Measurements from ENCODE around the gene GPR137.

GPR137 gene

DNA sequence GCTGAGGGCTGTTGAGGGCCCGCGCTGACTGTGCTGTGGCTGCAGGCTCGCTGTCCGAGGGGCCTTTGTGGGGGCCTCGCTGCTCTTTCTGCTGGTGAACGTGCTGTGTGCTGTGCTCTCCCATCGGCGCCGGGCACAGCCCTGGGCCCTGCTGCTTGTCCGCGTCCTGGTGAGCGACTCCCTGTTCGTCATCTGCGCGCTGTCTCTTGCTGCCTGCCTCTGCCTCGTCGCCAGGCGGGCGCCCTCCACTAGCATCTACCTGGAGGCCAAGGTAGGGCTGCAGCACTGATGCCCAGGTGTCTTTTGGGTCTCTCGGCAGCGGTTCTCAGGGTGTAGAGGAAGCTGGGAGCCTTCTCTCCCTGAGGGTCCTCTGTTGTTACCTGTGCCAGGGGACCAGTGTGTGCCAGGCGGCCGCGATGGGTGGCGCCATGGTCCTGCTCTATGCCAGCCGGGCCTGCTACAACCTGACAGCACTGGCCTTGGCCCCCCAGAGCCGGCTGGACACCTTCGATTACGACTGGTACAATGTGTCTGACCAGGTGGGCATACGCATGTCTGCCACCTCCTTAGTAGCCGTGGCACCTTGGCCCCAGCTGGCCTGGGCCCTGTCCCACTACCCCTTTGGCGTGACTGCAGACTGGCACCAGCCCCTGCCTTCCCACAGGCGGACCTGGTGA is 2.2 kb downstream of the GPR137 start:
- no peak for DNase-seq (ENCODE audit: low read depth, low spot score)

DNA sequence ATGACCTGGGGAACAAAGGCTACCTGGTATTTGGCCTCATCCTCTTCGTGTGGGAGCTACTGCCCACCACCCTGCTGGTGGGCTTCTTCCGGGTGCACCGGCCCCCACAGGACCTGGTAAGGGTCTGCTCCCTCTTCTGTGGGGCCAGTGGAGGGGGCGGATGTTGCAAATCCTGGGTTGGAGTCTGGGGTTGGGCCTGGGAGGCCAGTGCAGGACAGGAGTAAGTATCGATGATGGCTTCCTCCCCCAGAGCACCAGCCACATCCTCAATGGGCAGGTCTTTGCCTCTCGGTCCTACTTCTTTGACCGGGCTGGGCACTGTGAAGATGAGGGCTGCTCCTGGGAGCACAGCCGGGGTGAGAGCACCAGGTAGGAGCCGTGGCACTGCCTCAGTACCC is 2.7 kb downstream of the GPR137 start:
- no peak for DNase-seq (ENCODE audit: low read depth, low spot score)

DNA sequence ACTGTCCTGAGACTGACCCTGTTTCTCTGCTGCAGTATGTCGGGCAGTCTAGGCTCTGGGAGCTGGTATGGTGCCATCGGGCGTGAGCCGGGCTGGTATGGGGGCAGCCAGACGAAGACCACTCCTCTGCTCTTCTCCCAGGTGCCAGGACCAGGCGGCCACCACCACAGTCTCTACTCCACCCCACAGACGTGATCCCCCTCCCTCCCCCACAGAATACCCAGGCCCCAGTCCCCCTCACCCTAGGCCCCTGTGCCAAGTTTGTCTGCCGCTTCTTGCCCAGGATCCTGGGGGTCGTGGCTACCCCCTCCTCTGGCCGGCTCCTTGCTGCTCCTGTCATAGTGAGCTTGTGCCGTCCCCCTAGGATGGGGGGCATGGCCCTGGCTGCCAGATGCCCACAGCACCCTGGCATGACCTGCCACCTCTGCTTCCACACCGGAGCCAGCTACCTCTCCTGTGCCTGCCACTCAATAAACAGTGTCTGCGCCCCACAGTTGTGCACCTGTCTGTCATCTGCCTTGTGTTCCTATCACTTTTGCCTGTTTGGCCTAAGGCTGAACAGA is 3.4 kb downstream of the GPR137 start:
- no peak for DNase-seq (ENCODE audit: low read depth, low spot score)

DNA sequence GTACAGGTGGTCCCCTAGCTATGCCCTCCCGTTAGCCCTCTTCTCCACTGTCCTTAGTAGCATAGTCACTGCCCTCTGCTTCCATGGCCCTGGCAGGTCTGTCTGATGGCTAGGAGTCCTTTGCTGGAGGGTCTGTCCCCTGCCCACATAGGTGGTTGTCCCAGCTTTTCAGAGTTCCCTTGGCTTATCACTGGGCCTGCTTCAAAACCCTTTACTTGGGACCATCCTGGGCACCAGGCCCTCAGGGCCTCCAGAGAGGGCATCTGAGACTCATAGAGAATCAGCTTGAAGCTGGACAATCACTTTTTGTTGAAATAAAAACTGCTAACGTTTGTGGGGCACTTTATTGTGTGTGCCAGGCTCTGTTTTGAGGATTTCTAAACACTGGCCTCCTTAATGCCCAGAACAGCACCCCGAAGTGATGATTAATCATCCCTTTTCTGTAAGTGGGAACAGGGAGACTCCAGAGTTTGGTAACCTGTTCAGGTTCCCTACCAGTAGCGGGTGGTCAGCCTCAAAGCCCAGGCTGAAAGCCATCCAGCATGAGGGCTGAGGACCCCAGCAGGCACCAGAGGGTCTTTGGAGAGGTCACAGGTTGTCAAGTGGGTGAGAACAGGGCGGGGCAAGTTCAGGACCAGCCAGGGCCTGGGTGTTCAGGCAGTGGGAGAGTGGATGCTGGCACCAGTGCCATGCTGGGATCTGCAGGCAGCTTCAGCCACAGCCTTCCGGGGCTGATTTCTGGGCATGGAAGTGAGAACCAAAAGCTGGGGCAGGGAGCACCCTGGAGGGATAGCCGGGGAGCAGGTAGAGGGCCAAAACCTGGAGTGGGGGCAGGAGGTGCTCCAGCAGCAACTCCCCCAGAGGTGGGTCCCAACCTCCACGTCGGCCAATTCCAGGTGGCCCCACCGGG is 5.0 kb downstream of the GPR137 start:
- no peak for DNase-seq (ENCODE audit: low read depth, low spot score)

DNA sequence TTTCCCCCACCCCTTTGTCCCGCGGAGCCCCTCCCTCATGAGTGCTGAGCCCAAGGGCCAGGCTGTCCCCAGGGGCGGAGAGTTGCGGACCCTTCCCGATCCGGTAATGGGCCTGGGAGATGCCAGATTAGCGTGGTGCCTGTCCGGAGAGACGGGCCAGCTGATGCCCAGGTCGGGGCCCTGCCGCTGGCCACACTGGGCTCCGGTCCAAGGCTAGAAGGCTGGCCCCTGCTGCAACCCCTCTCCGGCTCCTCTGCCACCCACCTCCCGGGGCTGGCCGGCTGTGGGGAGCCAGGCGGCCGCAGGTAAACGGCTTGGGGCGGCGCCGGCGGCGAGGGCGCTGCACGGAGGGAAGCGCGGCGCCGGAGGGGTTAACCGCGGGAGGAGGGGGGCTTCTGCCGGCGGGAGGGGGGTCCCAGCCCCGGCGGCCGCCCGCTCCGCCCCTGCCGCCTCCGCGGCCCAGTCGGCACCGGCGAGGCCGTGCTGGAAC is 5.7 kb downstream of the GPR137 start, which contains the start of gene KCNK4:
KCNK4 (plus strand) TSS at position 41 of the 490 bp plus-strand sequence. CDS start 1,717 bp downstream, outside the sequence.
- no peak for DNase-seq (ENCODE audit: low read depth, low spot score)

DNA sequence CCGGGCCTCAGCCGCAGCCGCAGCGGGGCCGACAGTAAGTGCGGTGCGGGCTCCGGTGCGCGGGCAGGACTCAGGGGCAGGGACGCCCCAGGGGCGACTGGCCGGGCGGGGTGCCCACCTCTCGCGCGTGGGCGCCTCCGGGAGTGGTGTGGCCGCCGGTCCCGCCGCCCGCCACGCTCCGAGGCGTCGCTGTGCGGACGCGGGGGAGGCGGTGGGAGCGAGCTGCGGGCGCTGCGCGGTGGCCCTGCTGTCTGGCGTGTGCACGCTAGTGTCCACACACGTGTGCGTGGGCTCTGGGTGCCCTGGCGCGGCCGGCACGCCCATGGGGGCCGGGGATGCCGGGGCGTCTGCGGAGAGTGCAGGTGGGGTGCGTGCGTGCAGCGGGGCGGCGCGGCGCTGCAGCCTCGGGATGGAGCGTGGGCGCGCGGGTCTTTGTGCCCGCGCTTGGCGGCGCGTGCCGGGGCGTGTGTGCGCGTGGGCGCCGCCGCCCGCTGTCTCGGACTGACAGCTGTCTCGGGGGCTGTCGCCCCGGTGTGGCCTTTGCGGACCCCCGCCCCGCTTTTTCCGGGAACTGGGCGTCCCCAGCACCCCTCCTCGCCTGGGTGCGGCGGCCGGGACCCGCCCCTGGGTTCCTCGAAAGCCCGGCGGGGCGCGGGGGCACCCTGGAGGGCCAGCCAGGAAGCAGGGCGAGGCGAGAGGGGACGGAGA is 6.3 kb downstream of the GPR137 start:
- no peak for DNase-seq (ENCODE audit: low read depth, low spot score)

DNA sequence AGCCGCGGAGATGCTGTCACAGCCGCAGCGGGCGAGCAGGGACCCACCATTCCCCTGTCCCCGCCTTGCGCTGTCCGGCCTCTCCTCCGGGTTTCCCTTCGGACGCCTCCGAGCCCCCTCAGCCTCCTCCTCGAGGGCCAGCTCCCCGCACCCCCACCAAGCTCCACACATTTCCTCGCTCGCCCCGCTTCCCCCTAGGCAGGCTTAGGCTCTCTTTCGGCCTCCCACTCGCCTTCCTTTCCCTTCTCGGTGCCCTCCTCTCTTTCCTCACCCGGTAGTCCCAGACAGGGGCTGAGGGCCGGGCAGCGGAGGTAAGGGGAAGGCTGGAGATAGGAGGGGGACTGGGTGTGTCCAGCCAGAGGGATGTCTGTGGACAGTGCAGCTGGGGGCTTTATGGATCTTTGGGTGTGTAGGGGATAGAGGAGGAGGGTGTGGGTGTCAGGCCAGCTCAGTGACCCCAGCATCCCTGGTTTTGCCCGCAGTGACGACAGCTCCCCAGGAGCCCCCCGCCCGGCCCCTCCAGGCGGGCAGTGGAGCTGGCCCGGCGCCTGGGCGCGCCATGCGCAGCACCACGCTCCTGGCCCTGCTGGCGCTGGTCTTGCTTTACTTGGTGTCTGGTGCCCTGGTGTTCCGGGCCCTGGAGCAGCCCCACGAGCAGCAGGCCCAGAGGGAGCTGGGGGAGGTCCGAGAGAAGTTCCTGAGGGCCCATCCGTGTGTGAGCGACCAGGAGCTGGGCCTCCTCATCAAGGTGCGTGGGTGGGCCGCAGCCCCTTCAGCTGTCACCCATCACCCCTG is 7.0 kb downstream of the GPR137 start:
- DNase-seq (ENCODE audit: low read depth, low spot score), result no peak

DNA sequence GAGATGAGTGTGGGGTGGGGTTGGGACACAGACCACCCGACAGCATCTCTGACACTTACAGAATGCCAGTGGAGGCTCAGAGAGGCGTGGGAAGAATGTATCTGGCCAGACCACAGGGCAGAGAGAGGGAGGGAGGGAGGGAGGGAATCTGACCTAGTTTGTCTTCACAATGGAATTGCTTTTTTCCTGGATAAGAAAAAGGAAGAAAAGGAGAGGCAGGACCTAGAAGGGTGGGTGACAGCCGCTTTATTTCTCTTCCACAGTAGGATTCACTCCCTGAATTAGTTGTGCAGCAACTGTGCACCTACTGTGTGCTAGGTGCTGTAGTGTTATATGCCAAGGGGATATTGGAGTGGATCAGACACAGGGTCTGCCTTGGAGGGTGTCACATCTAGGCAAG is 9.1 kb downstream of the GPR137 start:
- no peak for DNase-seq (ENCODE audit: low read depth, low spot score)

DNA sequence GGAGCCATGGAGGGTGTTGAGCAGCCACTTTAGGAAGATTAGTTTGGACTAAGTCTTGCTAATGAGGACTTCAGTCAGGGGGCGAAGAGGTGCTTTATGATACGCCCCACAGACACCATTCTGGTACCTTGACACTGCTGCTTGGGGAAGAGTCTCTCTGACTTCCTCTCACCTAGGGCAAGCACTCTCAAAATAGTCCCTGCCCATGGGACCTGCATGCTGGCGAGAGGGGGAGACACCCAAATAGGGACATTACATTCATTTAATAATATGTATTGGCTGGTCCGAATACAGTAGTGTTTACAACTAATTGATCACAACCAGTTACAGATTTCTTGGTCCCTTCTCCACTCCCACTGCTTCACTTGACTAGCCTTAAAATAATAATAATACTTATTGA is 10.1 kb downstream of the GPR137 start:
- no peak for DNase-seq (ENCODE audit: low read depth, low spot score)

DNA sequence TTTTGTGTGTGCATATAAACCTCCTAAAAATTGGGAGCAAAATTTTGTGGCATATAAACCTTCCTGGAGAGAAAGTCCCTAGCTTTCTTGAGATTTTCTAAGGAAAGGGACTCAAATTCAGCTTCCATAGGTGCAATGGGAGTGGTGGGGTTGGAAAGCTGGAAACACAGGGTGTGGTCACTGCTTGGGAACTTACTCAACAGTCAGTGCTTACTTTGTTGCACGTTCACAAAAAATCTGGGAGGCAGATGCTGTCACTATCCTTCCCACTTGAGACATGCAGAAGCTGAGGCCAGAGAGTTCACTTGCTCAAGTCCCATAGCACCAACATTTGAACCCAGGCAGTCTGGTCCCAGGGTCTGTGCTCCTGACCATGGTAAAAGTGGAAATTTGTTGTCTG is 10.6 kb downstream of the GPR137 start:
- DNase-seq (ENCODE audit: low read depth, low spot score), result no peak

DNA sequence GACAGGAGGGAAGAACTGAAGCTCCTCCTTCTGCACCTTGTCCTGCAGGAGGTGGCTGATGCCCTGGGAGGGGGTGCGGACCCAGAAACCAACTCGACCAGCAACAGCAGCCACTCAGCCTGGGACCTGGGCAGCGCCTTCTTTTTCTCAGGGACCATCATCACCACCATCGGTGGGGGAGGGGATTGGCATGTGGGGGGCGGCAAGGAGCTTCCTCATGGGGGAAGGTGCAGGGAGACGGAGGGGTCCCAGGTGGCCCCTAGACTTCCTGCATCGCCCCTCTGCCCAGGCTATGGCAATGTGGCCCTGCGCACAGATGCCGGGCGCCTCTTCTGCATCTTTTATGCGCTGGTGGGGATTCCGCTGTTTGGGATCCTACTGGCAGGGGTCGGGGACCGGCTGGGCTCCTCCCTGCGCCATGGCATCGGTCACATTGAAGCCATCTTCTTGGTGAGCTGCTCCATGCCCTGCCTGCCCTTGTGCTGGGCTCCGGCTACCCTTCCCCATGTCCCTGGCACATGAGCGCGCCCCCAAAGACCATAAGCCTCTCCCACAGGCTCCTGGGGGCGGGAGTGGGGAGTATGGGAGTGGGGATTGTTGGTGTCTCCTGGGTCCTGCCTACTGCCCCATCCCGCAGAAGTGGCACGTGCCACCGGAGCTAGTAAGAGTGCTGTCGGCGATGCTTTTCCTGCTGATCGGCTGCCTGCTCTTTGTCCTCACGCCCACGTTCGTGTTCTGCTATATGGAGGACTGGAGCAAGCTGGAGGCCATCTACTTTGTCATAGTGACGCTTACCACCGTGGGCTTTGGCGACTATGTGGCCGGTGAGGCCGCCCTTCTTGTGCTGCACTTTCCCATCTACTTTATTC is 11.4 kb downstream of the GPR137 start:
- no peak for DNase-seq (ENCODE audit: low read depth, low spot score)

DNA sequence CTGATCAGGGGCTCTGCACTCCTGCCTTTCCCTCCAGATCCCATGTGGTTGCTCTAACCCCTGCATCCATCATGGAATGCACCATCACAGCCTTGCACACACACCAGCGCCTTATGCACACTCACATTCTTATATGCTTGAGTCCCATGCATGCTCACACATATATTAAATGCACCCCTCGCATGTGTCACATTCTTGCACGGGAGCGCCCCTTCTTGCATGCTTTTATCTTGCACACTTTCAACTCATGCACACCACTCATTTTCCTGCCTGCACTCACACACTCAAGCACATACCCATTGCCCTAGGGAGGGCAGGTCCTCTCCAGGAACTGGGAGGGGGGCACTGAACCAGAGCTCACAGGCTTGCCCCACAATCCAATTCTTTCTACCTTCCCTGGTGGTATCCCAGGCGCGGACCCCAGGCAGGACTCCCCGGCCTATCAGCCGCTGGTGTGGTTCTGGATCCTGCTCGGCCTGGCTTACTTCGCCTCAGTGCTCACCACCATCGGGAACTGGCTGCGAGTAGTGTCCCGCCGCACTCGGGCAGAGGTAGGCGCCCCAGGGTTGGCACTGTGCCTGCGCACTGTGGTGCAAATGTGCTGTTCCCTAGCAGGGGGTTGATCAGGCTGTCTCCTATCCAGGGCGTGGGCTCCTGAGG is 12.2 kb downstream of the GPR137 start:
- DNase-seq (ENCODE audit: low read depth, low spot score), result no peak

DNA sequence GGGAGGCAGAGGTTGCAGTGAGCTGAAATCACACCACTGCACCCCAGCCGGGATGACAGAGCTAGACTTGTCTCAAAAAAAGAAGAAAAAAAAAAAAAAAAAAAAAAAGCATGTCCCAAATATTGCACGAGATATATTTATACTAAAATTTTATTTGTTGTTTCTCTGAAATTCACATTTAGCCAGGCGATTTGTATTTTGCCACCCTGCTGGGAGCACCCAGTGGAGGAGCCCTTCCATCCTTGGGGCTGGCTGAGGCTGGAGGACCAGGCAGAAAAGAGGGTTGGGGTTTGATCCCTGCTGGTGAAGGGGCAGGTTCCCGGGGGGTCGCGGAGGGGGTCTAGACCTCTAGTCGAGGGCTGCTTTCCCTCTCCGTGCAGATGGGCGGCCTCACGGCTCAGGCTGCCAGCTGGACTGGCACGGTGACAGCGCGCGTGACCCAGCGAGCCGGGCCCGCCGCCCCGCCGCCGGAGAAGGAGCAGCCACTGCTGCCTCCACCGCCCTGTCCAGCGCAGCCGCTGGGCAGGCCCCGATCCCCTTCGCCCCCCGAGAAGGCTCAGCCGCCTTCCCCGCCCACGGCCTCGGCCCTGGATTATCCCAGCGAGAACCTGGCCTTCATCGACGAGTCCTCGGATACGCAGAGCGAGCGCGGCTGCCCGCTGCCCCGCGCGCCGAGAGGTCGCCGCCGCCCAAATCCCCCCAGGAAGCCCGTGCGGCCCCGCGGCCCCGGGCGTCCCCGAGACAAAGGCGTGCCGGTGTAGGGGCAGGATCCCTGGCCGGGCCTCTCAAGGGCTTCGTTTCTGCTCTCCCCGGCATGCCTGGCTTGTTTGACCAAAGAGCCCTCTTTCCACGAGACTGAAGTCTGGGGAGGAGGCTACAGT is 13.6 kb downstream of the GPR137 start:
- no peak for DNase-seq (ENCODE audit: low read depth, low spot score)

DNA sequence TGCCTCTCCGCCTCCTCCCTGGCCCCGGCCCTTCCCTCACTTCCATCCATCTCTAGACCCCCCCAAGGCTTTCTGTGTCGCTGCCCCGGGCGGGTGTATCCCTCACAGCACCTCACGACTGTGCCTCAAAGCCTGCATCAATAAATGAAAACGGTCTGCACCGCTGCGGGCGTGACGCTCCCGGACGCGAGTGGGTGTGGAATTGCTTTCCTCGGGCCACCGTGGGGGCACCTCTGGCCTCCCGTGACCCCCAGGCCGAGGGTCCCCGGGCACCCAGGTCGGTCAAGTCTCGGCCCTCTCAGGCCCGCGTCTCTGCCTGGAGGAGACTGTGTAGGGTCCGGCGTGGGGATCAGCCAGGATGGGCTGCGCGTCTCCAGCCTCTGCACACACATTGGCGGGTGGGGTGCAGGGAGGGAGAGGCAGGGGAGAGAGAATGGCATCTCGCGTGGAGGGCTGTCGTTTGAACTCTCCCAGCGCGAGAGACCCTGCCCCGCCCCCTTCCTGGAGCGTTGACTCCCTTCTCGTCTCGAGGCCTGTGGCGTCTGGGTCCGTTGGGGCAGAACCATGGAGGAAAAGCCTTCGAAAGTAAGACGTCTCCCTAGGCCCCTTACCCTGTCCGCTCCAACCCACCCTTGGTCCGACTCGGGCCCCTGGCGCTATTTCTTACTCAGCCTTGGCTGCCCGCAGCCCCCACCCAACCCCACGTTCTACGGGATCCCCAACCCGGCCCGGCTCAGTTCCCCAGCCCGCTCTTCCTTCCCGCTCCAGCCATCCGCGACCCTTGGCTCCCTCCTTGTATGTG is 14.4 kb downstream of the GPR137 start, which contains the start of gene CATSPERZ:
CATSPERZ (plus strand) TSS at position 512 of the 802 bp plus-strand sequence; CDS start at position 565, 53 bp downstream.
- DNase-seq (ENCODE audit: low read depth, low spot score), result no peak

DNA sequence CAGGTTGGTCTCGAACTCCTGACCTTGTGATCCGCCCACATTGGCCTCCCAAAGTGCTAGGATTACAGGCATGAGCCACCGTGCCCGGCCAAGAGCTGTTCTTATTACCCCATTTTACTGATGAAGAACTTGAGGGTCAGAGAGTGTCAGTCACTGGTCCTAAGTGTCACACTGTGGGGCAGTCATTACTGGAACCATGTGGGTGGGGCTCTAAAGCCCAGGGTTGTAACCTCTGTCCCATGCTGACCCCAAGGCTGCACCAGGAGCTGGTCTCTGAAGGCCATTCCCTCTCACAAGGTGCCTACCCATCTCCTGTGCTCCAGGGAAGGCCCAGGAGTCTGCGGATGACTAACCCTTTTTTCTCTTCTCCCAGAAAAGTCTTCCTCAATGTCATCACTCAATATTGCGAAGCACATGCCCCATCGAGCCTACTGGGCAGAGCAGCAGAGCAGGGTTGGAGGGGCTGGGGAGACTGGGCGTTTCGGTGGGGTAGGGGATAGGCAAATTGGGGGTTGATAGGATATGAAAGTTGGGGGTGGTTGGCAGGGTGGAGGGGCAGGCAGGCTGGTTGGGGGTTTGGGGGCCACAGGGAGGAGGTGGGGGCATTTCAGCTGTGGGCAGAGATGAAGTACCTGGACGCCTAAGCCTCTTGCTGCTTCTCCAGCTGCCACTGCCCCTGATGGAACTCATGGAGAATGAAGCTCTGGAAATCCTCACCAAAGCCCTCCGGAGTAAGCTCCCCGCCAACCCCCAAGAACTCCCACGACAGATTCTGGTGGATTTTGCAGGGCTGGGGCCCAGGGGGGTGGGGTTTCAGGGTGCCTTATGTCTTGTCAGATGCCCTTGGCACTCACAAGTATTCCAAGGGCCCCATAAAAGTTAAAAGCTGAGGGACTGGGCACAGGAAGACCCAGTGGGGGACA is 17.7 kb downstream of the GPR137 start:
- DNase-seq (ENCODE audit: low read depth, low spot score), result no peak

DNA sequence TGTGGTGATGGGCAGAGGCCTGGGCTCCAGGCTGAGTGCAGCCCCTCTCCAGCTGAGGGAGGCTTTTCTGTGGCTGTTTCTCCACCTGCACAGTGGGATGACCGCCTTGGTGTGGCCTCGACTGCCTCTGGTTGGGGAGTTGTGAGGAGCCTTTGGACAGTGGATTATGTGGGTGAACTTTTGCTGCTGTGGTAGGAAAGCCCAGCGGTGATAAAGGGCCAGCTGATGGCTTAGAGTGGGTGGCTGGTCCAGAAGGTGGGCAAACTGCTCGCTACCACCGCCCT is 18.3 kb downstream of the GPR137 start:
- DNase-seq (ENCODE audit: low read depth, low spot score), result no peak

All from iPS DF 19.7 (cell line).